HEK293T (cell line): ENCODE data around the gene TGM2.

Experiments
- BHLHE40 ChIP-seq: fragments of 450-650 bp; IDR thresholded peaks from 2 replicates; pipeline ENCODE4 v1.6.1; 2016; ENCODE audit warnings: mild to moderate bottlenecking, moderate library complexity, borderline replicate concordance
- FOXM1 ChIP-seq: fragments of 450-650 bp; IDR thresholded peaks from 2 replicates; pipeline ENCODE4 v1.6.1; 2017; ENCODE audit warnings: mild to moderate bottlenecking, borderline replicate concordance
- L3MBTL2 ChIP-seq: fragments of 450-650 bp; conservative IDR thresholded peaks from 2 replicates; pipeline ENCODE4 v1.6.1; 2016; ENCODE audit warnings: mild to moderate bottlenecking
- PKNOX1 ChIP-seq: fragments of 450-650 bp; IDR thresholded peaks from 2 replicates; pipeline ENCODE4 v1.6.1; 2016
- SP1 ChIP-seq: fragments of 450-650 bp; IDR thresholded peaks from 2 replicates; pipeline ENCODE4 v1.6.1; 2017

GRCh38 chr20:38191654-38192053 lies 26.6 kb upstream of the TGM2 start:
- TF ChIP-seq PKNOX1 = no peak
- TF ChIP-seq BHLHE40 = no peak
- no peak for TF ChIP-seq SP1
- TF ChIP-seq FOXM1 = no peak
- TF ChIP-seq L3MBTL2 = no peak
